PFSK-1 (cell line): Measurements from ENCODE around the gene PARVB.

Experiments
- POLR2AphosphoS5 ChIP-seq: IDR thresholded peaks from 2 replicates; pipeline ENCODE4 v1.6.1; 2012; ENCODE audit warnings: low read depth, mild to moderate bottlenecking, control low read depth, low read length, moderate library complexity
- SIN3A ChIP-seq: IDR thresholded peaks from 2 replicates; pipeline ENCODE4 v1.6.1; 2012; ENCODE audit warnings: mild to moderate bottlenecking, low read length, moderate library complexity, borderline replicate concordance; ENCODE audit not compliant: insufficient read depth
- TAF1 ChIP-seq: IDR thresholded peaks from 2 replicates; pipeline ENCODE4 v1.6.1; 2012; ENCODE audit warnings: low read length, control low read depth, borderline replicate concordance; ENCODE audit not compliant: insufficient read depth
- TF ChIP-seq, protein P1 (sequence below), 2 experiments: IDR thresholded peaks; 2 replicates each; pipeline versions ENCODE4 v1.6.1 to v1.8.0; 2011 to 2012; ENCODE audit warnings: low read depth in 2 of 2, low read length in 2 of 2, control low read depth in 1 of 2, inconsistent platforms in 1 of 2, mild to moderate bottlenecking in 1 of 2, moderate library complexity in 1 of 2; ENCODE audit not compliant: insufficient read depth in 1 of 2

DNA sequence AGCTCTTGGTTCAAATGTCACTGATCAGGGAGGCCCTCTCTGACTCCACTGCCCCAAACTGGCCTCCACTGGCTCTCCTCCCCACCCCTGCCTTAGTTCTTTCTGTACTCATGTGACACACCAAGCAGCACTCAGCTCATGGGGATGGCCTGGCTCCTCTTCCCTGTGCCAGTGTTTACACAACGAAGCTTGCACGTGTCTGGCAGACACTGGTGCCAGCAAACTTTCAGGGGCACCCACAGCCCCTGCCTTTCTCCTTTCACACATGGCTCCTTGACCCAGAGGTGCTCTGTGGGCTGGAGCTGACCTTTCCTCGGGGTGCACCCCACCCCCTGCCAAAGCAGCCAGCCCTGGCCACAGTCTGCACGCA, 119.0 kb downstream of the PARVB start:
- TF ChIP-seq POLR2AphosphoS5 (no peak), TAF1 (no peak), SIN3A (no peak)
- TF ChIP-seq, protein P1, sequence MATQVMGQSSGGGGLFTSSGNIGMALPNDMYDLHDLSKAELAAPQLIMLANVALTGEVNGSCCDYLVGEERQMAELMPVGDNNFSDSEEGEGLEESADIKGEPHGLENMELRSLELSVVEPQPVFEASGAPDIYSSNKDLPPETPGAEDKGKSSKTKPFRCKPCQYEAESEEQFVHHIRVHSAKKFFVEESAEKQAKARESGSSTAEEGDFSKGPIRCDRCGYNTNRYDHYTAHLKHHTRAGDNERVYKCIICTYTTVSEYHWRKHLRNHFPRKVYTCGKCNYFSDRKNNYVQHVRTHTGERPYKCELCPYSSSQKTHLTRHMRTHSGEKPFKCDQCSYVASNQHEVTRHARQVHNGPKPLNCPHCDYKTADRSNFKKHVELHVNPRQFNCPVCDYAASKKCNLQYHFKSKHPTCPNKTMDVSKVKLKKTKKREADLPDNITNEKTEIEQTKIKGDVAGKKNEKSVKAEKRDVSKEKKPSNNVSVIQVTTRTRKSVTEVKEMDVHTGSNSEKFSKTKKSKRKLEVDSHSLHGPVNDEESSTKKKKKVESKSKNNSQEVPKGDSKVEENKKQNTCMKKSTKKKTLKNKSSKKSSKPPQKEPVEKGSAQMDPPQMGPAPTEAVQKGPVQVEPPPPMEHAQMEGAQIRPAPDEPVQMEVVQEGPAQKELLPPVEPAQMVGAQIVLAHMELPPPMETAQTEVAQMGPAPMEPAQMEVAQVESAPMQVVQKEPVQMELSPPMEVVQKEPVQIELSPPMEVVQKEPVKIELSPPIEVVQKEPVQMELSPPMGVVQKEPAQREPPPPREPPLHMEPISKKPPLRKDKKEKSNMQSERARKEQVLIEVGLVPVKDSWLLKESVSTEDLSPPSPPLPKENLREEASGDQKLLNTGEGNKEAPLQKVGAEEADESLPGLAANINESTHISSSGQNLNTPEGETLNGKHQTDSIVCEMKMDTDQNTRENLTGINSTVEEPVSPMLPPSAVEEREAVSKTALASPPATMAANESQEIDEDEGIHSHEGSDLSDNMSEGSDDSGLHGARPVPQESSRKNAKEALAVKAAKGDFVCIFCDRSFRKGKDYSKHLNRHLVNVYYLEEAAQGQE (IDR thresholded peaks at IDR 0.05; ENCODE audit: insufficient read depth in 1 of 2, low read depth in 2 of 2, low read length in 2 of 2): no peak
